Neural progenitor cell (in vitro differentiated cells): ENCODE results near the gene C1QTNF2. TPM values are rescaled to one million over a fixed set of nuclear protein-coding genes. Genes with fewer than 3 reads are reported as not detected.

Experiments
- DNase-seq: peaks from one replicate; pipeline ENCODE4 v3.0.0-alpha.2; 2016; ENCODE audit warnings: low spot score
- H2AFZ ChIP-seq: fragments of 200-600 bp; sonication (generic); replicated peaks from 2 replicates; pipeline ENCODE4 v1.6.1; 2016; ENCODE audit warnings: antibody characterized with exemption
- H3F3A ChIP-seq: fragments of 200-600 bp; sonication (generic); 2 replicates; pipeline ENCODE4 v1.6.1; 2016; ENCODE audit warnings: antibody characterized with exemption, low read depth
- H3K27ac ChIP-seq: fragments of 200-600 bp; sonication (generic); 2 replicates; pipeline ENCODE4 v1.5.1; 2016; ENCODE audit warnings: mild to moderate bottlenecking
- H3K27me3 ChIP-seq: fragments of 200-600 bp; sonication (generic); 2 replicates; pipeline ENCODE4 v1.6.1; 2016; ENCODE audit warnings: mild to moderate bottlenecking, moderate library complexity
- H3K36me3 ChIP-seq: fragments of 200-600 bp; sonication (generic); 2 replicates; pipeline ENCODE4 v1.5.1; 2016
- H3K4me1 ChIP-seq: fragments of 200-600 bp; sonication (generic); 2 replicates; pipeline ENCODE4 v1.6.1; 2016; ENCODE audit warnings: mixed run types
- H3K4me2 ChIP-seq: fragments of 200-600 bp; sonication (generic); 2 replicates; pipeline ENCODE4 v1.6.1; 2016
- H3K4me3 ChIP-seq: fragments of 200-600 bp; sonication (generic); 2 replicates; pipeline ENCODE4 v1.5.1; 2016
- H3K79me2 ChIP-seq: fragments of 200-600 bp; sonication (generic); 2 replicates; pipeline ENCODE4 v1.6.1; 2016; ENCODE audit warnings: low read depth
- H3K9ac ChIP-seq: fragments of 200-600 bp; sonication (generic); 2 replicates; pipeline ENCODE4 v1.6.1; 2016
- H3K9me3 ChIP-seq: fragments of 200-600 bp; sonication (generic); 2 replicates; pipeline ENCODE4 v1.5.1; 2016; ENCODE audit warnings: low read depth
- H4K20me1 ChIP-seq: fragments of 200-600 bp; sonication (generic); 2 replicates; pipeline ENCODE4 v1.6.1; 2016; ENCODE audit warnings: low read depth
- H3K27ac Mint-ChIP-seq: 3 replicates; pipeline ENCODE4 v1.8.0; 2021; ENCODE audit warnings: mixed read lengths
- H3K27me3 Mint-ChIP-seq: 2 replicates; pipeline ENCODE4 v1.8.0; 2022; ENCODE audit warnings: low read depth, mild to moderate bottlenecking, inconsistent platforms, moderate library complexity, mixed read lengths; ENCODE audit not compliant: insufficient read depth
- H3K36me3 Mint-ChIP-seq: 3 replicates; pipeline ENCODE4 v1.8.0; 2021; ENCODE audit warnings: mixed read lengths
- H3K4me1 Mint-ChIP-seq: 3 replicates; pipeline ENCODE4 v1.8.0; 2021; ENCODE audit warnings: mixed read lengths
- H3K4me3 Mint-ChIP-seq: 3 replicates; pipeline ENCODE4 v1.8.0; 2021; ENCODE audit warnings: mild to moderate bottlenecking, moderate library complexity, mixed read lengths
- H3K9me3 Mint-ChIP-seq: 3 replicates; pipeline ENCODE4 v1.8.0; 2020; ENCODE audit warnings: mixed read lengths
- CTCF ChIP-seq: fragments of 200-600 bp; sonication (generic); IDR thresholded peaks from 2 replicates; pipeline ENCODE4 v1.5.1; 2017; ENCODE audit warnings: antibody characterized with exemption, mild to moderate bottlenecking
- EZH2 ChIP-seq: fragments of 200-600 bp; sonication (generic); IDR thresholded peaks from 2 replicates; pipeline ENCODE4 v1.6.1; 2017; ENCODE audit warnings: antibody characterized with exemption, mild to moderate bottlenecking, moderate library complexity
- EZH2phosphoT487 ChIP-seq: fragments of 200-600 bp; sonication (generic); IDR thresholded peaks from 2 replicates; pipeline ENCODE4 v1.6.1; 2017; ENCODE audit warnings: antibody characterized with exemption
- total RNA-seq: library from RNA; depleted of rRNA; stranded (reverse); fragments of >200 nt; gene quantifications from 2 replicates; pipeline ENCODE4 v1.2.3, GENCODE V29; 2015; ENCODE audit warnings: low replicate concordance

The C1QTNF2 gene
- total RNA-seq, 1 donor from 2014 or later, result 0.06 TPM

DNA sequence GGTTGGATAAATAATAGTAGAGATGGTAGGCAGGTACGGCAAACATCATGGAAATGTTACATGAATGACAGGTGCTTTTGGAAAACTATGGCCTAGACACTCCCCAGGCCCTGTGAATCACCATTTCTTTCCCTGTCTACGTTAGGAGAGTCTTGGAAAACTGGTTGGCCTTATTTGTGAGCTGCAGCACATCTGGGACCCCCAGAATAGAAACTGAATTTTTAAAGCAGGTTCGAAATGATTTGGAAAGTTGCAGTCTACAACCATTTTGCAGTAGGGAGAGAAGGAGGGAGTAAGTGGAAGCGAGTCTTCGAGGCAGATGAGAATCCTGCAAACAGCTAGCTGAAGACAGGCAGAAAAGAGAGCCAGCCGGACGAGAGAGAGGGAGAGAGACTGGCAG is 13.0 kb downstream of the C1QTNF2 start:
- TF ChIP-seq EZH2, result no peak
- TF ChIP-seq CTCF, result no peak
- TF ChIP-seq EZH2phosphoT487, result no peak
- Histone ChIP-seq H3K36me3 (no peaks in the 10 kb centered on the region), H2AFZ (peak overlapping the region; percentile 89), H3K4me2 (no peak overlapping the region), H3K27ac (no peak overlapping the region), H3K4me3 (no peak overlapping the region), H3K4me1 (peaks cover 5% of the 10 kb centered on the region), H3K9ac (no peak overlapping the region), H3K27me3 (no peaks in the 10 kb centered on the region), H3K9me3 (no peaks in the 10 kb centered on the region), H4K20me1 (no peaks in the 10 kb centered on the region), H3K79me2 (no peaks in the 10 kb centered on the region), H3F3A (no peaks in the 10 kb centered on the region)
- Mint-ChIP-seq H3K4me1 (peaks cover 27% of the 10 kb centered on the region), H3K4me3 (no peak overlapping the region), H3K27me3 (peaks cover 3% of the 10 kb centered on the region), H3K36me3 (no peaks in the 10 kb centered on the region), H3K9me3 (no peaks in the 10 kb centered on the region), H3K27ac (no peak overlapping the region)
- no peak for DNase-seq

- peak overlapping the region; percentile 38 for H2AFZ ChIP-seq
- peaks cover 5% of the 10 kb centered on the region for H3K4me1 ChIP-seq
- no peak overlapping the region for H3K4me3 ChIP-seq
- Mint-ChIP-seq H3K36me3 (no peaks in the 10 kb centered on the region), H3K9me3 (no peaks in the 10 kb centered on the region), H3K4me3 (no peak overlapping the region), H3K27me3 (peaks cover 3% of the 10 kb centered on the region), H3K4me1 (peaks cover 27% of the 10 kb centered on the region), H3K27ac (peak overlapping the region; percentile 91)
- H3K4me2 ChIP-seq, result no peak overlapping the region
- H3K9me3 ChIP-seq, result no peaks in the 10 kb centered on the region
- no peaks in the 10 kb centered on the region for H3F3A ChIP-seq
- no peaks in the 10 kb centered on the region for H3K36me3 ChIP-seq
- no peak overlapping the region for H3K27ac ChIP-seq
- no peaks in the 10 kb centered on the region for H3K79me2 ChIP-seq
- DNase-seq, result peak; percentile 18
- no peak overlapping the region for H3K9ac ChIP-seq
- TF ChIP-seq EZH2, result no peak
- no peak for TF ChIP-seq CTCF
- no peaks in the 10 kb centered on the region for H4K20me1 ChIP-seq
- H3K27me3 ChIP-seq, result no peaks in the 10 kb centered on the region
These were observed 13.7 kb downstream of the C1QTNF2 start for GRCh38 chr5:160356550-160357347.

DNA sequence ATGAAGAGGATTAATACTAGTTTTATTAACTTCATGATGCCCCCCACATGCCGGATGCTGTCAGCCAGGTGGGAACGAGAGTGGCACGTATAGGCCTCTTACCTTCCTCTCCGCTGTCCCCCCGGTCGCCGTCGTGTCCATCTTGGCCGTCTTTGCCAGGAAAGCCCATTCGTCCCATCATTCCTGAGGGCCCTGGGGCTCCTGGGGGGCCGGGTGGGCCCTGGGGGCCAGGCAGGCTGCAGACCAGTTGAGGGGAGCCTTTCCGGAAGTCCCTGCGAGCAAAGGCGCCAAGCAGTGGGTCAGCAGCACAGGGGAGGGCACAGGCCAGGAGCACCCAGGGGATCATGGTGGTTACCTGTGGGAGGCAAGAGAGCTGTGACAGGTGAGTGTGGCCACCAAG is 15.8 kb downstream of the C1QTNF2 start:
- H3F3A ChIP-seq, result no peaks in the 10 kb centered on the region
- no peaks in the 10 kb centered on the region for H3K36me3 Mint-ChIP-seq
- H3K4me1 ChIP-seq, result peaks cover 4% of the 10 kb centered on the region
- H3K27me3 ChIP-seq, result no peaks in the 10 kb centered on the region
- no peaks in the 10 kb centered on the region for H4K20me1 ChIP-seq
- no peak overlapping the region for H3K4me3 ChIP-seq
- no peaks in the 10 kb centered on the region for H3K9me3 Mint-ChIP-seq
- no peak overlapping the region for H3K4me2 ChIP-seq
- no peaks in the 10 kb centered on the region for H3K9me3 ChIP-seq
- no peaks in the 10 kb centered on the region for H3K79me2 ChIP-seq
- H3K27me3 Mint-ChIP-seq, result peaks cover 3% of the 10 kb centered on the region
- TF ChIP-seq EZH2 (no peak), EZH2phosphoT487 (no peak), CTCF (no peak)
- no peak overlapping the region for H2AFZ ChIP-seq
- no peak overlapping the region for H3K9ac ChIP-seq
- no peak overlapping the region for H3K27ac ChIP-seq
- DNase-seq, result no peak
- no peak overlapping the region for H3K27ac Mint-ChIP-seq
- H3K36me3 ChIP-seq, result no peaks in the 10 kb centered on the region
- H3K4me1 Mint-ChIP-seq, result peaks cover 22% of the 10 kb centered on the region
- no peak overlapping the region for H3K4me3 Mint-ChIP-seq
